Activated T-helper 1 cell treated with Interleukin-2 at 50 U/mL for 16 hours (primary cell): ENCODE measurements around the gene HNRNPM.

Source experiments
- DNase-seq: peaks from one replicate; pipeline ENCODE4 v3.0.0-alpha.2; 2020; ENCODE audit warnings: low read depth

HNRNPM gene

DNA sequence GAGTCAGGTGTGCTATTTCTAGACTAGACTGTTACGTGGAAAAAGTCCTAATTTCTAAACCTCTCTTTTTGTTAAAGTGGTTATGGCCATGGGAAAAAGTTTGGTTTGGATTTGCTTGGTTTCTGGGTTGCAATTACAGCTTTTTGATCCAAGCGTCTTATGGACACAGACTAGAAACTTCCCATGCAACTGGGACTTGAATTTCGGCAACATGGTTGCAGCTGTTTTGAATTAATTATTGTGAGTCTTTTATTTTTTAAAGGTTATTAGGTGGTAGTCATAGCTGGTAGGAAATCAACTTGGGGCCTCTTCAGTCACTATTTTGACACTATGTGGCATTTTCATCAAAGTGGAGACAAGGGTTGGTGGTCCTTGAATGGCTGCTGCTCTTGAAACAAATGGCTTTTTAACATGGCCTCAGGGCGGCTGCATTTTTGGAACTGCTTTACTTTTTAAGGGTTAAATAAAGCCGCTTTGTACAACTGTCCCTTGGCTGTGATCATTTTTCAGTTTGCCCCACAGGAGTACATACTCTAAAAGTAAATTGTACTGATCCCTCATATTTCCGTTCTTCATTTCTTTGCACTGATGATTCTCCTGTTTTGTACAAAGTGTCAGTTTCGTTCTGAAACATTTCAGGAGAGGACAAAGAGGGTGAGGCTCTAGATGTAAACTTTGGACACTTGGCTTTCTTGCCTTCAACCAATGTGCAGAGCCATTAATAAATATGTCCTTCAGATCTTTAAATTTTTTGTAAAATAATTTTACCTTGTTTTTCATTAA is 15.9 kb downstream of the HNRNPM start:
- no peak for DNase-seq

DNA sequence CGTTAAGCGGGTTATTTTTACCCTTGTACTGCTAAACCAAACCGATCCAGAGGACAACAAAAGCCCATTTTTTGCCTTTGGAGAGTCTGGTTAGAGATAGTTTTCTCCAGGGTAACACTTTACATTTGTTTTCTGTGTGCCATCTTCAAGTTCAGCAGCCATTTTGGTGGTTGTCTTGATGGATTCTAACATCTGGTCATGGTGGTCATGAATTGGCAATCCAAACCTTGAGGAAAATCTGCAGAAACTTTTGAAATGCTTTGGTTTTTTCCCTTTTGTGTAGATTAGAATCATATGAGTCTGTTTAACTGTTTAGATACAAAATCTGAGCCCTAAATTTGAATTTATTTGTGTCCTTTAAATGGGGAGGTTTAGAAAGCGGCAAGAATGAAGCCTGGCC is 16.6 kb downstream of the HNRNPM start:
- no peak for DNase-seq

DNA sequence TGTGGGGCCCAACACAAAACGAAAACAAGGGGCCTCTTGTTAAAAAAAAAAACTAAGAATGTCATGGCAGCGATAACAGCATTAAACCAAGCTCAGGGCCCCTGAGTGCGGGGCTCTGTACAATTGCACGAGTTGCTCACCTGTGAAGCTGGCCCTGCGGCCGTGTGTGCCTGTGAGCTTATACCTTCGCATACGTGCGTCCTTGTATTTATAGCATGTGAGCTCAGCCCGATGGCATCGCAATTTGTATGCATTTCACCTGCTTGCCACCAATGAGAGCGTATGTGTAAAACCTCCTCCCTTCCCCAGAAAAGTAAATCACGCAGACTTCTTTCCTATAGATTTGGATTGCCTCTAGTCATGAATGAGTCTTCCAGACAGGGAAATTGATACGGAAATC is 17.1 kb downstream of the HNRNPM start:
- DNase-seq, result no peak

DNA sequence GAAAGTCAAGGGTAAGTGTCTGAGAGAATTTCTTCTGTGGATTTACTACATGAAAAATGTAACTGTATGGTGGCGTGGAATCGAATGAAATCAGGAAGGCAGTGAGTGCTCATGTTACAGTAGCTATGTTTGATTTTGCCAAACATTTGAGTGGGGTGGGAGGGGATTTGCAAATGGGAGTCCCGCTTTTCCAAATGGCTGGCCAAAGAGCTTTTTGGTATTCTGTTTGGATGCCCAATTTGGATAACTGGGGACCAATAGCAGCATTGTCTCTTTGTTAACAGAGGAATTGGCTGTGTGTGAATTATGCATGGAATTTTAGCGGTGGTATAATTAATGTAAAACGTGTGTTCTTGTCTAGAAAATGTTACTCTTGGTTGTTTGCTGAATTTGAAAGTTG is 17.8 kb downstream of the HNRNPM start:
- no peak for DNase-seq

DNA sequence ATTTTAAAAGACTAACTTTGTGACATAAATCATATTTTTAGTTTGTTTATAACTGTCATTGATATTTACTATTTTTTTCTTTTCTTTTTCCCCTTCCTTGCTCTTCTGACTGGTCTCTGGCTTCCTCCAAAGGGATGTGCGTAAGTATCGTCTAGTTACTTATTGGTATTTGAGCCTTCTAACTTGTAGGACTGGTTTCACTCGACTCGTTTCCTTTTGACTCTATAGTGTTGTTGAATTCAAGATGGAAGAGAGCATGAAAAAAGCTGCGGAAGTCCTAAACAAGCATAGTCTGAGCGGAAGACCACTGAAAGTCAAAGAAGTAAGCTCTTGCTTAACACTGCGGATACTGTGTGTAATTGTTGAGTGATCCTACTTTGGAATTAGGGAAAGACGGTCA is 18.6 kb downstream of the HNRNPM start:
- DNase-seq, result no peak

DNA sequence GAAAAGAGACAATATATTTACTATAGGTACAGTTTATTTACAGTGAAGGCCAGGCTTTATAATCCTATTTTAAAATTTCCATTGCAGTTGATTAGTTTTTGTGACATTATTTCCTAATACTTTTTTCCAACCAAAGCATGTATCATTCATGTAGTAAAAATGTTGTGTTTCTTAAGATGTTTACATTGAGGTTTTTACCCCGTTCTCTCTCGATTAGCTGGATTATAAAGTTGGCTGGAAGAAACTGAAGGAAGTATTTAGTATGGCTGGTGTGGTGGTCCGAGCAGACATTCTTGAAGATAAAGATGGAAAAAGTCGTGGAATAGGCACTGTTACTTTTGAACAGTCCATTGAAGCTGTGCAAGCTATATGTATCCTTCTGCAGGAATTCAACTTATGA is 21.2 kb downstream of the HNRNPM start:
- DNase-seq, result no peak

DNA sequence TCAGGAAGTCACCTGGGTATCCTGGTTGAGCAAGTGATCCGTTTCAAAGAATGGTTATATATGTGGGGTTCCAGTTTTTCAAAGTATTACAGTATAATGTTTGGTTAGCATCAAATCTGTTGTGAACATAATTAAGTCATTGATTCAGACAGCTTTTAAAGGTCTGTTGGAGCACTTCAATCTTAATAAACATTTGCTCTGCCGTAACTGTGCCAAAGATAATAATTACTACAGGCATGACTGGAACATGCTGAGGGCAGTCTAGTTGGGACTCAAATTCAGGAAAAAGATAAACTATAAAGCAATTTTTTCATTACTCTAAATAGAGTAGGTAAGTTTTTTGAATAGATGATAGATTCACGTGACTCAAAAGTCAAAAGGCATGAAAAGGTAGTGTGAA is 23.3 kb downstream of the HNRNPM start:
- DNase-seq, result no peak

DNA sequence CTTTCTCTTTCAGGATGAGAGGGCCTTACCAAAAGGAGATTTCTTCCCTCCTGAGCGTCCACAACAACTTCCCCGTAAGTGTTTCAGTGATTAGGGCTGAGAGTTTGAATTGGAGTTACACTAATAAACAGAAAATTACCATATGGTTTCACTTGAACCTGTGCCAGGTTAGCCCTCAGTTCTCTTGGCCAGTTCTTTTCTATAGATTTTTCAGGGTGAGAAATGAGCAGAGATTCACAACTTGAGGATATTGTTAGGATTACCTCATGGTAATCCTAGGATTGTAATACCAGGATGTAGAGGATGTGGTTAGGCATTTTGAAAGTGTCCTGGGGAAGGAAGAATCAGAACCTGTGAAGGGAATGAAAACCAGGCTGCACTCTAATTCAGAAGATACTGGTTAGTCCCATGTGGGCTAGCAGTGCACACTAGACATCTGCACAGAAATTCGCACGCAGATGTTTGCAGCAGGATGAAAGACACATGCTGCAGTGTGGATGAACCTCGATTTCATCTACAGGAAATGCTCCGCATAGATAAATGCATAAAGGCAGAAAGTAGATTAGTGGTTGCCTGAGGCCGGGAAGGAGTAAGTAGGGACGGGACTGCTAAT is 24.1 kb downstream of the HNRNPM start:
- no peak for DNase-seq

DNA sequence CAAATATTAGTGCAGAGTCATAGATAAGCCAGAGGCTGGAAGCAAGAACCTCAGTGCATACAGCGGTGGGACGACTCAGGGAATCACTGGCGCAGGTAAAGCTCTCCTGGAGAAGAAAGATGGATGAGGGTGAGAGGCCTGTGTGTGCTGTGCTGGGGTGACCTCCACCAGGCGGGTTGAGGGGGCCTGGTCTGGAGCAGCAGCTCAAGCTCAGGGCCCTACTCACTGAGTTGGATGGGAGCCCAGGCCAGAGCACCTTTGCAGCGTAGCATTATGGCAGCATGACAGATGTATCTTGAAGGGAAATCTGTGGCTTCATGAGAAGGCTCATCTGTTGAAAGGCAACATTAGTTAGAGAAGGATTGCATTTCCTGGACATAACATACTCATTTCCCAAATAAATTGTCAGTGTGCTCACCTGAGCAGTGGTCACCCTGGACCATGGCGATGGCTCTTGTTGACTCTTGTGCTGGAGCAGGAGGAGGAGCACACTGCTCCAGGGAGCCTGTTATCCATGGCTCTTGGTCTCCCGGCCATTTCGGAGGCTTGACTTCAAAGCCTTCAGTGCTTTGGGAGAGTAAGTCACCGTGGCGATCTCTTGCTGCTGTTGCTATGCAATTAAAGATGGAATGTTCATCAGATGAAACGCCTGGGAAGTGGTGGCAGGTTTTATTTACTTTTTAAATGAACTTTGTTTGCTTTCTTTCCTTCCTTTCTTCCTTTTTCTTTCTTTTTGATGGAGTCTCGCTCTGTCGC is 25.0 kb downstream of the HNRNPM start:
- DNase-seq, result no peak

DNA sequence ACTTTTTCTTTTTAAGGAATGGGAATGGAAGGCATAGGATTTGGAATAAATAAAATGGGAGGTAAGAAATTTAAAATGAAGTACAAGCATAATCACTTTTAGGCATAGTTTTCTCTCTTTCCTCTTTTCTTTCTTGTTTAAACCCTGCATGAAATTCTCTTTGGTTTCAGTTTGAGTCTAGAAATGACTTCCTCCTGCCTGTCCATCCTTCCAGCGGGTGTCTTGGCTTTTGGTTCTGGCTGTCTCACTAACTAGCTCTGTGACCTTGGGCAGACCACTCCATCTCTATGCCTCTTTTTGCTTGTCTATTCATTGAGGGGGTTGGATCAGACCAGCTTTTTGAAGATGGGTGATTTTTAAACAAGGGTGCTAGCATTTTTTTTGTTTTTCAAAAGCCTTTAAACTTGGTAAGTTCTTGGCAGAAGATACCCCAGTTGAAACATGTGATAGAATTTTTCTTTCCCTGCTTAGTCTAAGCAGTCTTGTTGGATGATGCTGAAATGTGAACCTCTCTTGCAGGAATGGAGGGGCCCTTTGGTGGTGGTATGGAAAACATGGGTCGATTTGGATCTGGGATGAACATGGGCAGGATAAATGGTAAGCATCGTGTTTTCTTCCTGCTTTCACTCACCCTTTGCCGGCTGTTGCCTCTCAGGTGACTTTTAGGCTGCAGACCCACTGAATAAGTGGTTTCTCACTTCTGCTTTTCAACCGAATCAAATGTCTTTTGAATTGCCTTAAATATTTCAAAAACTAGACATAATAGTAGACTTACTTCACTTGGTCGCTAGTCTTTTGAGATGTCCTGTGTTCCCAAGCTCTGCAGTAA is 29.1 kb downstream of the HNRNPM start:
- no peak for DNase-seq

DNA sequence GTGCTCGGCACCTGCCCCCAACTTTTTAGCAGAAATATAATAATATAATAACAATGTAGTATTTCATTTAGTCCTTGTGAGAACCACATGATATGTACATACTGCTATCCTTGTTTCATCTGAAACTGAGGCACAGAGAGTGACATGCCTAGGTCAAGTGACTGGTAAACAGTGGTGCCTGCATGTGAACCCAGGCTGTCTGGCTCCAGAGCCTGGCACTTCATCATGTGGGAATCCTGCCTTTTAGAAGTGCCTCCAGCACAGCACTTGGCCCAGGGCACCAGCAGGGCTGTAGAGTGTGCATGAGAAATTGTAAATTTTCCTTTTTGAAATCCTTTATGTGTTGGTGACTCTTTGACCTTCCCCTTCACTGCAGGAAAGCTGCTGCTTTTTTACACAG is 30.2 kb downstream of the HNRNPM start:
- no peak for DNase-seq

DNA sequence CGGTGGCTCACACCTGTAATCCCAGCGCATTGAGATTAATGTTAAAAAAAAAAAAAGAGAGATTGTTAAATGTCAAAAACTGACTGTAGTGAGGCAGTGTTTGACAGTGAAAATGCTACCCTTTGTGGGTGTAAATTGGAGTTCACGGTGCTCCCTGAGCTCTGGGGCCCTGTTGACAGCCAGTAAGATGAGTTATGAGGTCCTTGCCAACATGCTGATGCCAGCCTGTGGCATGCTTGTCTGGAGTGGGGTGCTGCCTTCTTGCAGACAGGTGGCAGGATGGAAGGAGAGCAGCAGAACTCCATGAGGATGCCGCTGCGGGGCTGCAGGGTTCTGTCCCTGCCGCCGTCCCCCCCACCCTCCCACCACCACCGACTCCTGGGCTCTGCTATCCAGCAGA is 31.7 kb downstream of the HNRNPM start:
- DNase-seq, result no peak

DNA sequence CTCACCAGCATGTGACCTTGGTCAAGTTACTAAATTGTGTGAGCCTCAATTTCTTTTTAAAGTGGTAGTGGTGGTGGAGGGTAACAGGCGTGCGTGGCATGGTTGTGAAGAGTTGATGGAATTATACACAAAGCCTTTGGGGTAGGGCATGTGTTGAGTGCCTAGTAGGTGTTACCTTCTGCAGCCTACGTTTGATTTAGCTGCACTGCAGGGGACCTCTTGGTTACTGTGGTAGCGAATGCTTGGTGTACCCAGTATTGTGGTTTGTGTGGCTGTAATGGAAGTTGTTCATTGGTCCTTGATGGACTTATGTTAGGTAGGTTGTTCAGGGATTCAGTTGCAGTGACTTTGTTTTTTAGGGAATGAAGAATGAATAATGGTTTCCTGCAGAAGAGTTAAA is 33.1 kb downstream of the HNRNPM start:
- no peak for DNase-seq

DNA sequence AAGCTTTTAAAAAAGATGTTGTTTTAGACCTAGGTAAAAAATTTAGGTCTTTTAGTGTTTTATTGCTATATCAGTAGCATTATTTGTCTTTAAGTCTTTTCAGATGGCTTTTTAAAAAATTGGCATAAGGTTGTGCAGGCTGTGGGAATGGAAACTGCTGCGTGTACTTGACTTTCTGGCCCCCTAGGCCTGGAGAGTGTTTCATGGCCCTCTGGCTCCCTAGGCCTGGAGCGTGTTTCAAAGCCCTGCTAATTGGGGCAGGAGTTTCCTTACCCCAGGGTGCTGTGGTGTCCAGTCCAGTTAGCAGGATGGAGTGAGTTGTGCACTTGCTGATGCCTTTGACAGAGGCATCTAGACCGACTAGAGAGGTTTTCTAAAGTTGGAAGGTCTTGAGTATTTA is 33.8 kb downstream of the HNRNPM start:
- no peak for DNase-seq

DNA sequence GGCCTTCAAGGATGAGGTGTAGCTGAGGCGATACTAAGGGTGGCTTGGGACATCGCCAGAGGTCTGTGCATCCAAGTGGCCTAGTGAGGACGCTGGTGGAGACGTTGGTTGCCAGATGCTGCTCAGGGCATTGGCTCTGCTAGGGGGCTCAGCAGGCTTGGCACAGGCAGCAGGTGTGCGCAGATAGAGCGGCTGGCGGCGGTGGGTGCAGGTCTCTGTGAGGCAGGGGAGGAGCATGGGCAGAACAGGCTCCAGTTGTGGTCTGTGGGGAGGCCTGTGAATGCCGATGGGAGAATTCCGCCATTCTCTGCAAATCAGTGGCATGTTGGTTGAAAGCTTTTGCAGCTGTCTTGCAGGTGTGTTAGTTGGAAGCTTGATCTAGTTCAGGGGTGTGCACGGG is 36.4 kb downstream of the HNRNPM start:
- no peak for DNase-seq

DNA sequence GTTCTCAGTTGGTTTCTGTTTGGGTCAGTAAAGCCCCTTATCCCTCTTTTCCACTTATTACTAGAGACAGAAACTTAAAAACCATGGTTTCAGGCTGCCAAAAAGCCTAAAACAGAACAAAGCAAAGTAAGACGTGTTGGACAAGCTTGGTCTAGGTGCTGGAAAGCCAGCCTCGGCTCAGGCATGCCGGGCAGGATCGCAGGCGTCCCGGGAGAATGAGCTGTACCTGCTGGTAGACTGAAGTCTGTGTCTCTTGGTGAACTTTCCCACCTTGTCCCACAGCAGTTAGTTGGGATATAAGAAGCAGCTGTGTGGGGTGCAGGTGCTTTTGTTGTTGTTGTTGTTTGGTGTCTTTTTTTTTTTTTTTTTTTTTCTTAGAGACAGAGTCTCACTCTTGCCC is 36.8 kb downstream of the HNRNPM start:
- DNase-seq, result no peak

DNA sequence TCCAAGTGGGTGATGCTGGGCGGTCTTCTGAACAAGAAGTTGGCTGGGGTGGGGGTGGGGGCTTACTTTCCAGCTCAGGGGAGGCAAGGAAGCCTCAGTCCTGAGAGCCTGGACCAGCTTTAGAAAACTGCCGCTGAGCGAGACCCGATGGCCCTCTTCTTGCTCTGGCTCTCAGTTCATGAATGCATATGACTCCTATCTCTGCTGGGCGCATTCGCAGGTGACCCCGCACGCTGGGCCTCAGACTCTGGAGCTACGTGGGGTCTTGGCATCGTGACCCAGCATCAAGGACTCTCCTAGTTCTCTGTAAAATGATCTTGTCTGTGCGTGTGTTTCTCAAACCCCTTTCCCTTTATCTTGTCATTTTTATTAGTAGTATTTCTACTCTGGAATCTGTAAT is 37.9 kb downstream of the HNRNPM start:
- DNase-seq, result no peak

DNA sequence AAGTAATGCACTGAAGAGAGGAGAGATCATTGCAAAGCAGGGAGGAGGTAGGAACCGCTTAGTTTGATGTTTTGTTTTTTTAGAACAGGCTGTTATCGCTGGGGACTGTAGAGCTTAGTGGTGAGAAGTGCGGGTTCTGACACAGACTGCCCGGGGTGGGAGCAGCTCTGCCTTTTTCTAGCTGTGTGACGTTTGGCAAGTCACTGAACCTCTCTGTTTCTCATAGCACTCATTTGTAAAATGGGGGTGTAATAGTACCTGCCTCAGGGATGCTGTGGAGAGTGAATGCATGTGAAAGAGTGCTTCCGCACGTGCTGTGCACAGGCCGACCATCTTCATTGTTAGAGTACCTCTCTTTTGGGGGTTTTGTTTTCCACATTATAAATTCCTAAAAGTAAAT is 38.4 kb downstream of the HNRNPM start:
- DNase-seq, result no peak

DNA sequence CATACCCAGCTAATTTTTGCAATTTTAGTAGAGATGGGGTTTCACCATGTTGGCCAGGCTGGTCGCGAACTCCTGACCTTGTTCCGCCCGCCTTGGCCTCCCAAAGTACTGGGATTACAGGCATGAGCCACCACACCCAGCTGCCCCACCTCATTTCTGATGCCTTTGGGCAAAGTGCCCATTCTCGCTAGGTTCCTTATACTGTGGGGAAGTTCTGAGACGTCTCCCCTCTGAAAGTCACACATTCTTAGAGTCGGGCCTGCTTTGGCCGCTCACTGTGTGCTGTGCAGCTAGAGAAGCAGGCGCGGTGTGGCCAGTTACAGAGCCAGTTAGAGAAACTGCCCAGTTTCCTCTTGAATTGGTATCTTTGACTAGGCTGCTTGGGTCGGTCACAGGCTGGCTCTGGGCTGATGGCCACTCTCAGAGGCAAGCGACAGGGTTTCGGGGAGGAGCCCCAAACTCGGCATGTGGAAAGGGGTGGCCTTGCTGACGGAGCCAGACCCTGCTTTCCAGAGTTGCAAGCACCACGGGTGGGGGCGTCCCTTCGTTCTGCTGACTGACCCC is 39.6 kb downstream of the HNRNPM start:
- DNase-seq, result no peak

DNA sequence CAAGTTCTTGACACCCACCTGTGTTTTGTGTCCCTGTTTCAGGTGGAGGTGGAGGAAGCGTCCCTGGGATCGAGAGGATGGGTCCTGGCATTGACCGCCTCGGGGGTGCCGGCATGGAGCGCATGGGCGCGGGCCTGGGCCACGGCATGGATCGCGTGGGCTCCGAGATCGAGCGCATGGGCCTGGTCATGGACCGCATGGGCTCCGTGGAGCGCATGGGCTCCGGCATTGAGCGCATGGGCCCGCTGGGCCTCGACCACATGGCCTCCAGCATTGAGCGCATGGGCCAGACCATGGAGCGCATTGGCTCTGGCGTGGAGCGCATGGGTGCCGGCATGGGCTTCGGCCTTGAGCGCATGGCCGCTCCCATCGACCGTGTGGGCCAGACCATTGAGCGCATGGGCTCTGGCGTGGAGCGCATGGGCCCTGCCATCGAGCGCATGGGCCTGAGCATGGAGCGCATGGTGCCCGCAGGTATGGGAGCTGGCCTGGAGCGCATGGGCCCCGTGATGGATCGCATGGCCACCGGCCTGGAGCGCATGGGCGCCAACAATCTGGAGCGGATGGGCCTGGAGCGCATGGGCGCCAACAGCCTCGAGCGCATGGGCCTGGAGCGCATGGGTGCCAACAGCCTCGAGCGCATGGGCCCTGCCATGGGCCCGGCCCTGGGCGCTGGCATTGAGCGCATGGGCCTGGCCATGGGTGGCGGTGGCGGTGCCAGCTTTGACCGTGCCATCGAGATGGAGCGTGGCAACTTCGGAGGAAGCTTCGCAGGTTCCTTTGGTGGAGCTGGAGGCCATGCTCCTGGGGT is 41.0 kb downstream of the HNRNPM start:
- no peak for DNase-seq

DNA sequence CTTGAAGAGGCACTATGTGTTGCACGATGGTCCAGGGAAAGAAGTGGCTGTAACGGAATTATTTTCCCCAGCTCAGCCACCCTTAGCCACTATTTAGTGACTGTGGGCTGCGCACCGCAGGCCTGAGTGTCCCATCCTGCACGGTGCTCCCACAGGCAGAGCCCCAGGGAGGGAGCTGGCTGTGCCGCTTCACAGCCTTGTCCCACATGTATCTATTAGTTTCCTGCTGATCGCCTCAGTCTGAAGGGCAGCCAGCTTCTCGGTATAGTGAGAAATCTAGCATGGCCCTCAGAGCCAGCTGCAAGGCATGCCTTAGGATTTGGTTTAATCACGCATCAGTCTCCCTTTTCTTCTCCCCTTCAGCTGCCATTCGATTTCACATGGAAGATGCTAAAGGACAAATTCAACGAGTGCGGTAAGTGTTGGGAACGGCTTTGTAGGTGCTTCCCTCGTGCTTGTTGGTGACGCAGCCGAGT is 41.9 kb downstream of the HNRNPM start:
- DNase-seq, result no peak
